ENCODE measurements around the gene LCK.
"Not testable (repeated sequence)": the region's sequence is repeated elsewhere in the genome, so short reads cannot be mapped to it uniquely, and the experiment has no call there.

LCK gene

GRCh38 chr1:32276032-32276782, 25.1 kb downstream of the LCK start:
- DNase-seq (ENCODE audit: low read depth): no peak
- TF ChIP-seq, protein P1, sequence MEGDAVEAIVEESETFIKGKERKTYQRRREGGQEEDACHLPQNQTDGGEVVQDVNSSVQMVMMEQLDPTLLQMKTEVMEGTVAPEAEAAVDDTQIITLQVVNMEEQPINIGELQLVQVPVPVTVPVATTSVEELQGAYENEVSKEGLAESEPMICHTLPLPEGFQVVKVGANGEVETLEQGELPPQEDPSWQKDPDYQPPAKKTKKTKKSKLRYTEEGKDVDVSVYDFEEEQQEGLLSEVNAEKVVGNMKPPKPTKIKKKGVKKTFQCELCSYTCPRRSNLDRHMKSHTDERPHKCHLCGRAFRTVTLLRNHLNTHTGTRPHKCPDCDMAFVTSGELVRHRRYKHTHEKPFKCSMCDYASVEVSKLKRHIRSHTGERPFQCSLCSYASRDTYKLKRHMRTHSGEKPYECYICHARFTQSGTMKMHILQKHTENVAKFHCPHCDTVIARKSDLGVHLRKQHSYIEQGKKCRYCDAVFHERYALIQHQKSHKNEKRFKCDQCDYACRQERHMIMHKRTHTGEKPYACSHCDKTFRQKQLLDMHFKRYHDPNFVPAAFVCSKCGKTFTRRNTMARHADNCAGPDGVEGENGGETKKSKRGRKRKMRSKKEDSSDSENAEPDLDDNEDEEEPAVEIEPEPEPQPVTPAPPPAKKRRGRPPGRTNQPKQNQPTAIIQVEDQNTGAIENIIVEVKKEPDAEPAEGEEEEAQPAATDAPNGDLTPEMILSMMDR (conservative IDR thresholded peaks at IDR 0.05; ENCODE audit: low read depth, low read length): no peak
- no peak overlapping the region for H3K4me3 ChIP-seq (ENCODE audit: low read depth, low read length)

DNA sequence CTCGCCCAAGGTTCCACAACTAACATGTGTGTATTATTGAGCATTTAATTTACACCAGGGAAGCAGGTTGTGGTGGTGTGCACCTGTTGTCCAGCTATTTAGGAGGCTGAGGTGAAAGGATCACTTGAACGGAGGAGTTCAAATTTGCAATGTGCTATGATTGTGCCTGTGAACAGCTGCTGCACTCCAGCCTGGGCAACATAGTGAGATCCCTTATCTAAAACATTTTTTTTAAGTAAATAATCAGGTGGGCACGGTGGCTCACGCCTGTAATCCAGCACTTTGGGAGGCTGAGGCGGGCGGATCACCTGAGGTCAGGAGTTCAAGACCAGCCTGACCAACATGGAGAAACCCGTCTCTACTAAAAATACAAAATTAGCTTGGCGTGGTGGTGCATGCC, 33.7 kb downstream of the LCK start:
- H3K4me3 ChIP-seq (ENCODE audit: low read depth, low read length): not testable (repeated sequence)

GRCh38 chr1:32285658-32286057, 34.6 kb downstream of the LCK start:
- no peak overlapping the region for H3K4me3 ChIP-seq (ENCODE audit: low read depth, low read length)
- no peak for DNase-seq (ENCODE audit: low read depth)
- TF ChIP-seq, protein P1 (conservative IDR thresholded peaks at IDR 0.05; ENCODE audit: low read depth, low read length): no peak

More for the DNA sequence above, 33.7 kb downstream of the LCK start:
- DNase-seq (ENCODE audit: low read depth): not testable (repeated sequence)

- H3K4me3 ChIP-seq (ENCODE audit: low read depth, low read length): no peak overlapping the region
- TF ChIP-seq, protein P1 (conservative IDR thresholded peaks at IDR 0.05; ENCODE audit: low read depth, low read length): no peak
- DNase-seq (ENCODE audit: low read depth): no peak
Observed at GRCh38 chr1:32286763-32287162, 35.7 kb downstream of the LCK start.

DNA sequence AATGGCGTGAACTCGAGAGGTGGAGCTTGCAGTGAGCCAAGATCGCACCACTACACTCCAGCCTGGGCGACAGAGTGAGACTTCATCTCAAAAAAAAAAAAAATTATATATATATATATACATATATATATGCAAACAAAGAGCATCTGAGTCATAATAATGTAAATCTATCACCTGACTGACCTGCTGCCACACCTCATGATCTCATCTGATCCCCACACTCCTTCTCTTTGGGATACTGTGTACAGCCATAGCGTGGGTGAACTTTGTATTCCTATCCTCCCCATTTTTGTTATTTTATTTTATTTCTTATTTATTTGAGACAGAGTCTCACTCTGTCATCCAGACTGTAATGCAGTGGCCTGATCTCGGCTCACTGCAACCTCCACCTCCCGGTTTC, 38.2 kb downstream of the LCK start:
- TF ChIP-seq, protein P1 (conservative IDR thresholded peaks at IDR 0.05; ENCODE audit: low read depth, low read length): no peak
- no peak overlapping the region for H3K4me3 ChIP-seq (ENCODE audit: low read depth, low read length)
- no peak for DNase-seq (ENCODE audit: low read depth)

- DNase-seq (ENCODE audit: low read depth): peak; percentile 18
- H3K4me3 ChIP-seq (ENCODE audit: low read depth, low read length): peak overlapping the region; percentile 94
- TF ChIP-seq, protein P1 (conservative IDR thresholded peaks at IDR 0.05; ENCODE audit: low read depth, low read length): no peak
Observed at GRCh38 chr1:32291145-32291707, 40.2 kb downstream of the LCK start.

- peak within 1 kb of the TSS; percentile 94 for H3K4me3 ChIP-seq (ENCODE audit: low read depth, low read length)
- peak; percentile 96 for DNase-seq (ENCODE audit: low read depth)
- TF ChIP-seq, protein P1 (conservative IDR thresholded peaks at IDR 0.05; ENCODE audit: low read depth, low read length): no peak
Observed at GRCh38 chr1:32291708-32292538, 40.9 kb downstream of the LCK start, which contains the start of gene HDAC1. Gene HDAC1 (plus strand): TSS chr1:32292083. CDS start chr1:32292170, 87 bp downstream.

- not testable (repeated sequence) for DNase-seq (ENCODE audit: low read depth); H3K4me3 ChIP-seq (ENCODE audit: low read depth, low read length)
Observed at GRCh38 chr1:32298211-32298610, 47.1 kb downstream of the LCK start.

Measured in choroid plexus epithelial cell (primary cell).